Measurements from ENCODE around the gene MLANA.

MLANA gene

DNA sequence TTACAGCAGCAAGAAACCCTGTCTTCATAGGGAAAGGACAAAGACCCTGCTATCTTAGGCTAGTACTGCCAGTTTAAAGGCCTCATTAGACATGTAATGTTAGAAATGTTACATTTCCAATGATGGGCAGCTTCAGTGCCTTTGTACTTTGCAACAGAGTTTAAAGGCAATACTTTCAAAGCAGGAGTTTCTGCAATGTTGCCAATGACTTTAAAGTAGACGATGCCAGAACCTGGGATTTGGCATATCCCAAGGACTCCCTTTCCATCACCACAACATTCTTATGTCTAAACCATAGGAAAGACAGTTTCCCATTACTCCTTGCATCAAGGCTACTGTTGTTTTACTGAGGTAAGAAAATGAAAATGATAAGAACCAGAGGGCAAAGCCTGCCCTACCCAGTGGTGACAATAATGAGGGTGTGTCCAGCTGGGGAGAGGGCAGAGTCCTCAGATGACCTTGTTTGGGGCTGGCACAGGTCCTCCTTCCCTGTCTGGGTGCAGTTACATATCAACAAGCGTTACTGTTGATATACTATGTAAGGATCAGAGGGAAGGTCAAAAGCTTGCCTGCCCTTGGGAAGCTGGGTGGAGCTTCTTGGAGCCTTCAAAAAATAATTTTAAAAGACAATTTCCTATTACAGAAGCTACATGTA is 27.5 kb upstream of the MLANA start:
- no peak overlapping the region for H3K4me3 ChIP-seq (ENCODE audit: low read length)
- peaks cover 3% of the 10 kb centered on the region for H3K4me1 ChIP-seq (ENCODE audit: low read length)
- no peaks in the 10 kb centered on the region for H4K20me1 ChIP-seq (ENCODE audit: insufficient read depth, low read length)
- H3K27ac ChIP-seq (ENCODE audit: low read length) = no peak overlapping the region
- no peak overlapping the region for H3K9ac ChIP-seq (ENCODE audit: low read length)
- TF ChIP-seq, protein P1, sequence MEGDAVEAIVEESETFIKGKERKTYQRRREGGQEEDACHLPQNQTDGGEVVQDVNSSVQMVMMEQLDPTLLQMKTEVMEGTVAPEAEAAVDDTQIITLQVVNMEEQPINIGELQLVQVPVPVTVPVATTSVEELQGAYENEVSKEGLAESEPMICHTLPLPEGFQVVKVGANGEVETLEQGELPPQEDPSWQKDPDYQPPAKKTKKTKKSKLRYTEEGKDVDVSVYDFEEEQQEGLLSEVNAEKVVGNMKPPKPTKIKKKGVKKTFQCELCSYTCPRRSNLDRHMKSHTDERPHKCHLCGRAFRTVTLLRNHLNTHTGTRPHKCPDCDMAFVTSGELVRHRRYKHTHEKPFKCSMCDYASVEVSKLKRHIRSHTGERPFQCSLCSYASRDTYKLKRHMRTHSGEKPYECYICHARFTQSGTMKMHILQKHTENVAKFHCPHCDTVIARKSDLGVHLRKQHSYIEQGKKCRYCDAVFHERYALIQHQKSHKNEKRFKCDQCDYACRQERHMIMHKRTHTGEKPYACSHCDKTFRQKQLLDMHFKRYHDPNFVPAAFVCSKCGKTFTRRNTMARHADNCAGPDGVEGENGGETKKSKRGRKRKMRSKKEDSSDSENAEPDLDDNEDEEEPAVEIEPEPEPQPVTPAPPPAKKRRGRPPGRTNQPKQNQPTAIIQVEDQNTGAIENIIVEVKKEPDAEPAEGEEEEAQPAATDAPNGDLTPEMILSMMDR (IDR thresholded peaks at IDR 0.05; ENCODE audit: low read depth, low read length) = no peak
- no peak for TF ChIP-seq EZH2phosphoT487 (IDR thresholded peaks at IDR 0.05; ENCODE audit: low read depth)
- no peak overlapping the region for H2AFZ ChIP-seq (ENCODE audit: low read depth, low read length)
- H3K9me3 ChIP-seq (ENCODE audit: insufficient read depth, low read length) = no peaks in the 10 kb centered on the region
- H3K79me2 ChIP-seq (ENCODE audit: low read length) = no peaks in the 10 kb centered on the region
- H3K27me3 ChIP-seq (ENCODE audit: low read depth, low read length) = no peaks in the 10 kb centered on the region
- H3K36me3 ChIP-seq (replicated peaks; ENCODE audit: low read depth, low read length) = no peaks in the 10 kb centered on the region
- no peak overlapping the region for H3K4me2 ChIP-seq (ENCODE audit: low read length)

DNA sequence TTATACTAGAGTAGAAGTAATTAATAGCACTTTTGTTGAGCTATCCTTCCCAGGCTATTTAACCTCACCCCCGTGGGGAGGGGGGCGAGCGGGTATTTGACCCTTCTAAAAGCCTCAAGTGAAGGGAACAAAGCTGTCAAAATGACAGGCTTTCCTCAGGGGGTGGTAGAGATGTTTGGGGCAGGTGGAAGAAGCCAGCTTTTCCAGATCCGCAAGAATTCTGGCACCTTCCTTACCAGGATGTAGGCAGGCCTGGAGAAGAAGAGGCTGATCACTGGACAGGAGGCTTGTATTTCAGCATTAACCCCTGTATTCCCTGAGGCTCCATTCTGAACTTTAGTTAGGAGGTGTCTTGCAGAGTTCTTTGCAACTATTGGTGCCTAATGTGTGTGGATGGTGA is 26.2 kb upstream of the MLANA start:
- Histone ChIP-seq H3K4me1 (ENCODE audit: low read length) (no peaks in the 10 kb centered on the region), H3K79me2 (ENCODE audit: low read length) (no peaks in the 10 kb centered on the region), H4K20me1 (ENCODE audit: insufficient read depth, low read length) (no peaks in the 10 kb centered on the region), H3K4me3 (ENCODE audit: low read length) (no peak overlapping the region), H3K27ac (ENCODE audit: low read length) (no peak overlapping the region), H3K9ac (ENCODE audit: low read length) (no peak overlapping the region), H3K36me3 (replicated peaks; ENCODE audit: low read depth, low read length) (no peaks in the 10 kb centered on the region), H3K4me2 (ENCODE audit: low read length) (no peak overlapping the region), H3K9me3 (ENCODE audit: insufficient read depth, low read length) (no peaks in the 10 kb centered on the region), H2AFZ (ENCODE audit: low read depth, low read length) (no peak overlapping the region), H3K27me3 (ENCODE audit: low read depth, low read length) (no peaks in the 10 kb centered on the region)
- TF ChIP-seq EZH2phosphoT487 (IDR thresholded peaks at IDR 0.05; ENCODE audit: low read depth) = no peak

DNA sequence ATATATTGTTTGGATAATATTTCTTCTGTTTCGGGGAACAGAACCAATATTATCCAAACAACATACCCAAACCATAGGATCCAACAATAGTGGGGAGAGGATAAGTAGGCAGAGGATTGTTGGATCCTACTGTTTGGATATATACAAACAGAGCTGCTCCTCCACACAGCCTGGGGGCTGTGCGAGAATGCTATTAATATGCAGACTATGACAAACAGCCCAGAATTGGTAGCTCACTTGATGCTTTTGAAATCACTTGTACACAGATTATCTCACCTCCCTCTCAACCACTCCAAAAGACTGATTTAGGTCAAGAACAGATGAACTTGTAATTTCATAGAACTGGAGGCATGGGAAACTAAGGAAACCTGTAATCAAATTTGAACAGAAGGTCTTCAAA is 24.4 kb upstream of the MLANA start:
- Histone ChIP-seq H3K4me3 (ENCODE audit: low read length) (no peak overlapping the region), H4K20me1 (ENCODE audit: insufficient read depth, low read length) (no peaks in the 10 kb centered on the region), H3K27me3 (ENCODE audit: low read depth, low read length) (no peaks in the 10 kb centered on the region), H3K4me2 (ENCODE audit: low read length) (no peak overlapping the region), H3K9ac (ENCODE audit: low read length) (no peak overlapping the region), H3K79me2 (ENCODE audit: low read length) (no peaks in the 10 kb centered on the region), H3K9me3 (ENCODE audit: insufficient read depth, low read length) (no peaks in the 10 kb centered on the region), H2AFZ (ENCODE audit: low read depth, low read length) (no peak overlapping the region), H3K27ac (ENCODE audit: low read length) (no peak overlapping the region), H3K36me3 (replicated peaks; ENCODE audit: low read depth, low read length) (no peaks in the 10 kb centered on the region), H3K4me1 (ENCODE audit: low read length) (no peaks in the 10 kb centered on the region; the same call in 1 of the 2 replicates)
- TF ChIP-seq, protein P1 (IDR thresholded peaks at IDR 0.05; ENCODE audit: low read depth, low read length) = no peak

DNA sequence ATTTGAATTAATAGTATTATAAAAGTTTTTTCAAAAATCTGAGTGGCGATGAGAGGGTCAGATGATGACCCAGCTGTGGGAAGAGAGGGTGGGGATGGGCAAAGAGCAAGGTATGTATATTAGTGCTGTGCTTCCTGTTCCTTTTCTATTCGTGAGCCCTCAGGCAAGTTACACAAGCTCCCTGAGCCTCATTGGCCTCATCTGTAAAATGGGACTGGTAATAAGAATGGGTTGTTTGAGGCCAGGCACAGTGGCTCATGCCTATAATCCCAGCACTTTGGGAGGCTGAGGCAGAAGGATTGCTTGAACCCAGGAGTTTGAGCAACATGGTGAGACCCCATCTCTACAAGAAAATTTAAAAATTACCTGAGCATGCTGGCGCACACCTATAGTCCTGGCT is 24.0 kb upstream of the MLANA start:
- Histone ChIP-seq H3K27me3 (ENCODE audit: low read depth, low read length) (no peaks in the 10 kb centered on the region), H3K27ac (ENCODE audit: low read length) (no peak overlapping the region), H3K9me3 (ENCODE audit: insufficient read depth, low read length) (no peaks in the 10 kb centered on the region), H3K4me1 (ENCODE audit: low read length) (no peaks in the 10 kb centered on the region; the same call in 1 of the 2 replicates), H3K4me3 (ENCODE audit: low read length) (no peak overlapping the region), H3K9ac (ENCODE audit: low read length) (no peak overlapping the region), H3K4me2 (ENCODE audit: low read length) (no peak overlapping the region), H3K79me2 (ENCODE audit: low read length) (no peaks in the 10 kb centered on the region), H4K20me1 (ENCODE audit: insufficient read depth, low read length) (no peaks in the 10 kb centered on the region), H2AFZ (ENCODE audit: low read depth, low read length) (no peak overlapping the region), H3K36me3 (replicated peaks; ENCODE audit: low read depth, low read length) (no peaks in the 10 kb centered on the region)
- TF ChIP-seq, protein P1 (IDR thresholded peaks at IDR 0.05; ENCODE audit: low read depth, low read length) = no peak
- no peak for TF ChIP-seq EZH2phosphoT487 (IDR thresholded peaks at IDR 0.05; ENCODE audit: low read depth)

Measured in OCI-LY3 (cell line).